ENCODE measurements around the gene ANXA2R. TPM values are rescaled to one million over a fixed set of nuclear protein-coding genes. Genes with fewer than 3 reads are reported as not detected.

ANXA2R gene
- total RNA-seq, 6 experiments from 2014 or later: 0.85 to 1.5 (median 1.1) TPM

- peaks cover 42% of the 10 kb centered on the region for H3K36me3 Mint-ChIP-seq (ENCODE audit: low read depth)
- TF ChIP-seq CTCF (IDR thresholded peaks at IDR 0.05): no peak
- H3K9me3 Mint-ChIP-seq: peaks cover 23% of the 10 kb centered on the region
- DNase-seq: no peak
- peaks cover 4% of the 10 kb centered on the region for H3K27me3 Mint-ChIP-seq (ENCODE audit: insufficient read depth)
- H3K4me1 Mint-ChIP-seq (ENCODE audit: low read depth): peaks cover 77% of the 10 kb centered on the region
- H3K27ac Mint-ChIP-seq: peak overlapping the region; percentile 100
- peak overlapping the region; percentile 98 for H3K4me3 Mint-ChIP-seq
These were observed 48.6 kb downstream of the ANXA2R start for GRCh38 chr5:42991404-42992087.

- H3K4me1 Mint-ChIP-seq (ENCODE audit: low read depth): peaks cover 78% of the 10 kb centered on the region
- H3K9me3 Mint-ChIP-seq: peaks cover 23% of the 10 kb centered on the region
- peaks cover 42% of the 10 kb centered on the region for H3K36me3 Mint-ChIP-seq (ENCODE audit: low read depth)
- H3K27ac Mint-ChIP-seq: peak overlapping the region; percentile 100
- no peak for TF ChIP-seq CTCF (IDR thresholded peaks at IDR 0.05)
- peaks cover 4% of the 10 kb centered on the region for H3K27me3 Mint-ChIP-seq (ENCODE audit: insufficient read depth)
- H3K4me3 Mint-ChIP-seq: peak overlapping the region; percentile 98; the same call in 1 of the 2 replicates
- no peak for DNase-seq
These were observed 49.2 kb downstream of the ANXA2R start for GRCh38 chr5:42990892-42991291.

Other genes with a start within 250 kb of the ANXA2R start
- gene SELENOP, start 228.4 kb downstream of the ANXA2R start, total RNA-seq (2021; fragmentation: NEBNext Ultra II Directional; extraction: Animal tissue kit (Norgen Biotek cat#: 25700)): under 1 TPM in 4 of 6 experiments, not detected in 2; 0.33 to 0.63 (median 0.47) TPM
- gene ZNF131, start 80.6 kb upstream of the ANXA2R start, total RNA-seq (2021; fragmentation: NEBNext Ultra II Directional; extraction: Animal tissue kit (Norgen Biotek cat#: 25700)): 10 to 100 TPM; 29.1 to 34.3 (median 31.8) TPM
- under 1 TPM; 0.14 to 0.85 (median 0.38) TPM for gene NIM1K, start 151.9 kb upstream of the ANXA2R start, total RNA-seq (2021; fragmentation: NEBNext Ultra II Directional; extraction: Animal tissue kit (Norgen Biotek cat#: 25700))